K562 (cell line): ENCODE measurements around the gene CPM. TPM values are rescaled to one million over a fixed set of nuclear protein-coding genes. Genes with fewer than 3 reads are reported as not detected.

Experiments
- ATAC-seq: fragments of 200-7000 bp; cut with Tn5 transposase; 3 replicates; pipeline ENCODE4 v1.9.1; 2020; ENCODE audit warnings: moderate library complexity
- BruUV-seq: library from RNA; stranded (reverse); fragments of 400-500 nt; replicated peaks from 2 replicates; lab custom pipeline; 2021; lab: Mats Ljungman, UMichigan
- CTCF ChIA-PET: fragments of 300-600 bp; formaldehyde crosslinking; extraction: SDS; loops from one replicate; lab custom pipeline; 2021; ENCODE audit warnings: low intra/inter-chr PET ratio; lab: Yijun Ruan, JAX
- POLR2A ChIA-PET: fragments of 300-600, 350-650 bp; sonication (Branson Sonifier 250); formaldehyde crosslinking; extraction: SDS; loops from one replicate; lab custom pipeline; 2021; ENCODE audit warnings: antibody characterized with exemption, inconsistent platforms; lab: Yijun Ruan, JAX
- DNase-seq, 4 experiments: peaks; one replicate each; pipeline versions ENCODE4 v3.0.0 to v3.0.0-alpha.2; 2011 to 2018; ENCODE audit warnings: low spot score in 3 of 4, mixed read lengths in 3 of 4; ENCODE audit errors: extremely low read depth in 1 of 4
- FAIRE-seq: peaks from 2 replicates; lab custom pipeline; 2011; peaks lifted over from hg19 to GRCh38; lab: Jason Lieb, UNC
- H2AFZ ChIP-seq: 2 replicates; pipeline ENCODE4 v1.6.0; 2011; ENCODE audit warnings: low read depth, low read length, control low read depth, inconsistent platforms
- H3K27ac ChIP-seq: fragments of 200-600 bp; 3 replicates; pipeline ENCODE4 v1.8.0; 2011; ENCODE audit warnings: low read depth, mild to moderate bottlenecking, control low read depth, inconsistent platforms, low read length, moderate library complexity, mixed read lengths; ENCODE audit errors: extremely low read depth
- H3K27me3 ChIP-seq, 2 experiments: fragments of 300-600 bp in 1 of 2; 2 replicates in 1 of 2; 3 replicates in 1 of 2; pipeline versions ENCODE4 v1.6.0 to v1.8.0; 2011; ENCODE audit warnings: inconsistent platforms in 2 of 2, low read length in 2 of 2, mild to moderate bottlenecking in 1 of 2, mixed read lengths in 1 of 2, moderate library complexity in 1 of 2; ENCODE audit not compliant: control insufficient read depth in 2 of 2, insufficient read depth in 2 of 2
- H3K36me3 ChIP-seq: fragments of 300-600 bp; 3 replicates; pipeline ENCODE4 v1.8.0; 2011; ENCODE audit warnings: mild to moderate bottlenecking, low read length, inconsistent platforms; ENCODE audit not compliant: control insufficient read depth, insufficient read depth
- H3K4me1 ChIP-seq, 2 experiments: fragments of 200-600 bp in 1 of 2; replicated peaks in 1 of 2; 2 replicates in 1 of 2; 3 replicates in 1 of 2; pipeline versions ENCODE4 v1.5.1 to v1.8.0; 2011; ENCODE audit warnings: inconsistent platforms in 2 of 2, low read length in 2 of 2, mild to moderate bottlenecking in 1 of 2, mixed read lengths in 1 of 2, moderate library complexity in 1 of 2; ENCODE audit not compliant: control insufficient read depth in 2 of 2, insufficient read depth in 2 of 2
- H3K4me2 ChIP-seq: 2 replicates; pipeline ENCODE4 v1.6.1; 2011; ENCODE audit warnings: low read length, control low read depth, inconsistent platforms, mixed read lengths; ENCODE audit not compliant: insufficient read depth
- H3K4me3 ChIP-seq: fragments of 200-600 bp; sonication (generic), shearing (Covaris generic); 2 replicates; pipeline ENCODE4 v1.5.1; 2016; ENCODE audit warnings: control low read depth, inconsistent platforms
- H3K79me2 ChIP-seq: fragments of 200-600 bp; 3 replicates; pipeline ENCODE4 v1.8.0; 2011; ENCODE audit warnings: low read length, inconsistent platforms; ENCODE audit not compliant: control insufficient read depth, insufficient read depth
- H3K9ac ChIP-seq, 2 experiments: 2 replicates each; pipeline versions ENCODE4 v1.6.0 to v1.6.1; 2011; ENCODE audit warnings: low read depth in 2 of 2, low read length in 2 of 2, control low read depth in 1 of 2, inconsistent platforms in 1 of 2, mild to moderate bottlenecking in 1 of 2, mixed read lengths in 1 of 2; ENCODE audit not compliant: insufficient read depth in 1 of 2
- H3K9me1 ChIP-seq: one replicate; pipeline ENCODE4 v1.6.0; 2011; ENCODE audit warnings: inconsistent platforms, mild to moderate bottlenecking, low read length, moderate library complexity; ENCODE audit not compliant: control insufficient read depth, insufficient read depth
- H3K9me3 ChIP-seq: replicated peaks from 2 replicates; pipeline ENCODE4 v1.5.1; 2011; ENCODE audit warnings: low read depth, low read length, inconsistent platforms; ENCODE audit not compliant: control insufficient read depth, insufficient read depth
- H4K20me1 ChIP-seq: replicated peaks from 2 replicates; pipeline ENCODE4 v1.6.1; 2011; ENCODE audit warnings: low read length, inconsistent platforms, mixed read lengths; ENCODE audit not compliant: control insufficient read depth, insufficient read depth
- CCNT2 ChIP-seq: IDR thresholded peaks from 2 replicates; pipeline ENCODE4 v1.6.1; 2011; ENCODE audit warnings: borderline replicate concordance, low read depth, mild to moderate bottlenecking, moderate library complexity, mixed read lengths, low read length; ENCODE audit not compliant: insufficient read length; ENCODE audit errors: extremely low read depth
- GTF2E2 ChIP-seq: fragments of 200-800 bp; sonication (Bioruptor generic); IDR thresholded peaks from 2 replicates; pipeline ENCODE4 v1.6.1; 2016; ENCODE audit warnings: missing genetic modification characterization, missing compliant biosample characterization
- HMG20B ChIP-seq: fragments of 250-450 bp; sonication (Bioruptor Pico); IDR thresholded peaks from 2 replicates; pipeline ENCODE4 v1.5.0; 2021; ENCODE audit warnings: mild to moderate bottlenecking
- MEF2A ChIP-seq: IDR thresholded peaks from 2 replicates; pipeline ENCODE4 v1.6.1; 2011; ENCODE audit warnings: low read depth, mild to moderate bottlenecking, low read length, moderate library complexity; ENCODE audit not compliant: control insufficient read depth
- POLR2AphosphoS2 ChIP-seq: IDR thresholded peaks from 2 replicates; pipeline ENCODE4 v1.6.1; 2012; ENCODE audit warnings: low read length, improper control_type of control experiment
- ZBTB17 ChIP-seq: fragments of 450-650 bp; formaldehyde crosslinking; IDR thresholded peaks from 2 replicates; pipeline ENCODE4 v1.4.0; 2020; ENCODE audit warnings: mild to moderate bottlenecking
- WGBS: fragments of 100-300 bp; shearing (Covaris generic); methylation state at CpG from one replicate; pipeline ENCODE4 v1.1.6; 2016; ENCODE audit warnings: low coverage, mixed read lengths; ENCODE audit not compliant: insufficient coverage; ENCODE audit errors: missing lambda C conversion rate; 5-methylcytosine and 5-hydroxymethylcytosine counted together
- in situ Hi-C: fragments of 300-500 bp; cut with MboI; formaldehyde crosslinking; loops from 4 replicates; pipeline ENCODE4 v1.15.0; 2018; ENCODE audit warnings: inconsistent platforms, mixed read lengths
- intact Hi-C: fragments of 100-400 bp; cut with micrococcal nuclease; formaldehyde crosslinking; loops from 2 replicates; pipeline ENCODE4 v1.14.2; 2022
- polyA plus RNA-seq, 8 experiments: library from polyadenylated mRNA; depleted of rRNA in 4 of 8; stranded (reverse) in 5 of 8; unstranded in 3 of 8; fragments of >200 nt; fragmentation: Nextera tagmentation in 2 of 8; fragmentation: Illumina TruSeq in 1 of 8; extraction: Ambion mirVana in 2 of 8; extraction: Trizol in 1 of 8; gene quantifications; 2 replicates each; pipeline versions ENCODE4 v1.2.1 to v1.2.3, GENCODE V29; 2011 to 2014; ENCODE audit warnings: inconsistent platforms in 1 of 8, missing spikeins in 1 of 8
- total RNA-seq, 7 experiments: library from RNA; depleted of rRNA in 6 of 7; stranded (reverse); fragments of >200 nt in 6 of 7; fragmentation: Illumina TruSeq in 2 of 7; extraction: Trizol in 2 of 7; gene quantifications; 2 replicates each; pipeline versions ENCODE4 v1.2.1 to v1.2.3, GENCODE V29; 2011 to 2021; ENCODE audit warnings: low replicate concordance in 1 of 7
- TF ChIP-seq, protein P1 (sequence below): sonication (generic); formaldehyde crosslinking; IDR thresholded peaks from 2 replicates; pipeline ENCODE4 v1.8.0; 2022; ENCODE audit warnings: mild to moderate bottlenecking, missing genetic modification reagents

The CPM gene
- total and polyA plus RNA-seq, 9 of the 15 experiments (the other 6 are each of a cell fraction or from before 2014, with no cell fraction given), result 0.31 TPM; not detected in 8

DNA sequence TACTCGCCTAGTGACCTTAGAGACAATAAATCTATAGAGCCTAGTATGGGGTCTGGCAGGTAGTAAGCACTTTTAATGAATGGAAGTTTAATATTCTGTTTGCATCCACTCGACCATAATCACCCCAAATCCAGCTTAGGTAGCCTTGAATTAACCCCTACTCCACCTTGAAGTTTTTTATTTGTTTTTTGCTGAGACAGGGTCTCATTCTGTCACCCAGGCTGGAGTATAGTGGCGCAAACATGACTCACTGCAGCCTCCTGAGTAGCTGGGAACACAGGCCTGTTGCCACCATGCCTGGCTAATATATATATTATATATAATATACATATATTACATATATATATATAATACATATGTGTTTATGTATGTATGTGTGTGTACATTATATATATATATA lies 86.2 kb downstream of the CPM start:
- no peaks in the 10 kb centered on the region for H3K79me2 ChIP-seq
- FAIRE-seq (no peak), DNase-seq (no peak), ATAC-seq (no peak)
- H3K4me3 ChIP-seq, result no peak overlapping the region
- H2AFZ ChIP-seq, result no peak overlapping the region
- H3K9ac ChIP-seq, result no peak overlapping the region
- no peaks in the 10 kb centered on the region for H3K9me1 ChIP-seq
- in situ Hi-C loops, result no loop called here
- ChIA-PET POLR2A (no interaction called here), CTCF (no interaction called here)
- intact Hi-C loops, result no loop called here
- BruUV-seq, result no TSS peak
- H3K4me1 ChIP-seq, result no peaks in the 10 kb centered on the region
- H3K27me3 ChIP-seq, result no peaks in the 10 kb centered on the region; a peak in 1 of 5 replicates
- peaks cover 21% of the 10 kb centered on the region for H3K36me3 ChIP-seq
- H3K4me2 ChIP-seq, result no peak overlapping the region
- TF ChIP-seq ZBTB17 (CRISPR knock-in tag) (no peak), POLR2AphosphoS2 (no peak), MEF2A (no peak), HMG20B (CRISPR knock-in tag) (no peak), GTF2E2 (tag) (no peak), CCNT2 (no peak)
- TF ChIP-seq, protein P1, sequence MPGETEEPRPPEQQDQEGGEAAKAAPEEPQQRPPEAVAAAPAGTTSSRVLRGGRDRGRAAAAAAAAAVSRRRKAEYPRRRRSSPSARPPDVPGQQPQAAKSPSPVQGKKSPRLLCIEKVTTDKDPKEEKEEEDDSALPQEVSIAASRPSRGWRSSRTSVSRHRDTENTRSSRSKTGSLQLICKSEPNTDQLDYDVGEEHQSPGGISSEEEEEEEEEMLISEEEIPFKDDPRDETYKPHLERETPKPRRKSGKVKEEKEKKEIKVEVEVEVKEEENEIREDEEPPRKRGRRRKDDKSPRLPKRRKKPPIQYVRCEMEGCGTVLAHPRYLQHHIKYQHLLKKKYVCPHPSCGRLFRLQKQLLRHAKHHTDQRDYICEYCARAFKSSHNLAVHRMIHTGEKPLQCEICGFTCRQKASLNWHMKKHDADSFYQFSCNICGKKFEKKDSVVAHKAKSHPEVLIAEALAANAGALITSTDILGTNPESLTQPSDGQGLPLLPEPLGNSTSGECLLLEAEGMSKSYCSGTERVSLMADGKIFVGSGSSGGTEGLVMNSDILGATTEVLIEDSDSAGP (CRISPR knock-in tag), result no peak
- TF ChIP-seq, all 486 proteins: peak for 0
- 0 out of 2 replicates have a peak, but pooled peaks cover under 1% of the 10 kb centered on the region for H4K20me1 ChIP-seq
- H3K27ac ChIP-seq, result no peak overlapping the region
- WGBS, result 67% methylated on average over 3 of the region's 3 CpGs
- no peaks in the 10 kb centered on the region for H3K9me3 ChIP-seq
